Measurements from ENCODE around the gene CYP1B1. TPM values are rescaled to one million over a fixed set of nuclear protein-coding genes. Genes with fewer than 3 reads are reported as not detected.

CYP1B1 gene
- total RNA-seq, 1 donor from 2014 or later, result 12.3 TPM

DNA sequence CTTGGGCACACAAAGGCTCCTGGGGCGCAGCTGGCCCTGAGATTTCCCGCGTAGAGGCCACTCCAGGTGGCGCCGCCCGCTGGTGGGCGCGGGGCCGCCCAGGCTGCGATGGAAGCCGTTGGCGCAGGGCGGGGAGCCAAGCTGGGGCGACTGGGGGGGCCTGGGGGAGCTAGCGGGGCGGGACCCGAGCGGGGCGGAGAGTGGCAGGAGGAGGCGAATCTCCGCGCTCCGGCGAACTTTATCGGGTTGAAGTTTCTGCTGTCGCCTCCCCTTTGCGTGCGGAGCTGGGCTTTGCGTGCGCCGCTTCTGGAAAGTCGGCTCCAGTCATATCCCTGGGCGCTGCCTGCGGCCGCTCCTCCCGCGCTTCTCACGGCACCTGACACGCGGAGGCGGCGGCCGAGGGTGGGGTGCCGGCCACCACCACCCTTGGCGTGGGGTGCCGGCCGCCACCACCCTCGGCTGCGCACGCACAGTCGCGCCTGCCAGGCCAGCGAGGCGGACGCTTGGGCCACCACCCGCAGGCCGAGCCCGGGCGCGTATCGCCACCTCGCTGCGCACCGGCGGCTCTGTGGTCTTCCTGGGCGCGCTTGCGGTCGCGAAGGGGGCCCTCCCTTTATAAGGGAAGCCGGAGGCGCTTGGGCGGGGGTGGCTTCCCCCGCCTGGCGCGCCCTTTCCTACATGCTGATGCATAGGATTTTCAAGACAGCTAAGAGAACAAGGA lies 919 bp upstream of the CYP1B1 start:
- peak; percentile 81 for DNase-seq (ENCODE audit: low spot score)

DNA sequence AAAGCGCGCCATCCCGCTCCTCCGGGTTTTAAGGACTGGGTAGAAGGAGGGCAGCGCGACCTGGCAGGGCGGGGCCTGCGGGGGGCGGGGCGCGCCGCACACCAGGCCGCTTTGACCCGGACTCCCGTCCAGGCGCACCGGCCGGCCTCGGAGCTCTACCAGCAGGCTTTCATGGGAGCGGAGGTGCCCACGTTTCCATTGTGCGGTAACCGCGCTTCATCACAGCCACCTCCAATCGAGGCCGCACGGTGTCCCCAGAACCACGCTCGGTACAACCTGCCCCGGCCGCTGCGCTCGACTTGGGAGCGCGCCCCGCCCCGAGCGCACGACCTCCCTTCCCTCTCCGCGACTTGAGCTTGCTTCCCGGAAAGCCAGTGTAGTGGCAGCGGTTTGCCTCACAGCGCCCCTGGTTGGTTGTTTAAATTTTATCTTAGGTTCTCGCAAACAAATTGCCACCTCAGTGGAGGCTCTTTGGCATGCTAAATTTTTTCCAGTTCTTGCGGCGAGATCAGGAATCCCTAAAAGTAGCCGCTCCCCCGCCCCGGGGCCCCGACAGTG lies 280 bp upstream of the CYP1B1 start:
- DNase-seq (ENCODE audit: low spot score), result peak; percentile 87

DNA sequence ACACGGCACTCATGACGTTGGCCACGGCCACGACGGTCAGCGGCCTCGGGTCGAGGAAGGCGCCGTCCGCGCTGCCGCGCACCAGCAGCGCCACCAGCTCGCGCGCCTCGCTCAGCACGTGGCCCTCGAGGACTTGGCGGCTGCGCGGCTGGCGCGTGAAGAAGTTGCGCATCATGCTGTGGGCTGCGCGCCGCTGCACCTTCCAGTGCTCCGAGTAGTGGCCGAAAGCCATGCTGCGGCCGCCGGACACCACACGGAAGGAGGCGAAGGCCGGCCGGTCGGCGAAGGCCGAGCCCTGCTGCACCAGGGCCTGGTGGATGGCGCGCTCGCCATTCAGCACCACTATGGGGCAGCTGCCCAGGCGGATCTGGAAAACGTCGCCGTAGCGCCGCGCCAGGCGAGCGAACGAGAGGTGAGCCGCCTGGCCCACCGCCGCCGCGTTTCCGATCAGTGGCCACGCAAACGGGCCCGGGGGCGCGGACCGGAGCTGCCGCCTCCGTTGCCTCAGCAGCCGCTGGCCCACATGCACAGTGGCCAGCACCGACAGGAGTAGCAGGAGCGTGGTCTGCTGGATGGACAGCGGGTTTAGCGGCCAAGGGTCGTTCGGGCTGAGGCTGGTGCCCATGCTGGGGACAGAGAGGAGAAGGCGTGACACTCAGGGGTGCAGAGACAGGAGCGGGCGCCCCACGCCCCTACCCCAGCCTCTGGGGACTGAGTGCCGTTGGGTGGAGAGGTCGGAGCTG lies 1.0 kb downstream of the CYP1B1 start:
- DNase-seq (ENCODE audit: low spot score), result no peak

DNA sequence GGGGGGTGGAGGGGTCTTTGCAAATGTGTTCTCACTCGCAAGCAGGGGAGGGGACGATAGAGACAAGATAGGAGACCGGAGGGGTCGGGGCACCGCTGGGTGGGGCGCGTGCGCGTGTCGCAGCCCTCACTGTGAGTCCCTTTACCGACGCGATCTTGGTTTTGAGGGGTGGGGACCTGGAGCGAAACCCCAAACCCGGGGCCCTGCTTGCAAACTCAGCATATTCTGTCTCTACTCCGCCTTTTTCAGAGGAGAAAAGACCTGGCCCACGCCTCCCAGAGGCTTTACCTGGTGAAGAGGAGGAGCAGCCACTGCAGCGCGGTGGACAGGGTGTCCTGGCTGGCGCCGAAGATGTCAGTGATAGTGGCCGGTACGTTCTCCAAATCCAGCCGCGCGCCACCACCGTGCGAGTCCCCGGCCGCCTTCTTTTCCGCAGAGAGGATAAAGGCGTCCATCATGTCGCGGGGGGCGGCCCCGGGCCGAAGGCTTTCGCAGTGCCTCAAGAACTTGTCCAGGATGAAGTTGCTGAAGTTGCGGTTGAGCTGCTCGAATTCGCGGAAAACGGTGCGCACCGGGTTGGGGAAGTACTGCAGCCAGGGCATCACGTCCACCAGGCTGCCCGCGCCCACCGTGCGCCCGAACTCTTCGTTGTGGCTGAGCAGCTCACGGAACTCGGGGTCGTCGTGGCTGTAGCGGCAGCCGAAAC lies 1.7 kb downstream of the CYP1B1 start:
- no peak for DNase-seq (ENCODE audit: low spot score)

DNA sequence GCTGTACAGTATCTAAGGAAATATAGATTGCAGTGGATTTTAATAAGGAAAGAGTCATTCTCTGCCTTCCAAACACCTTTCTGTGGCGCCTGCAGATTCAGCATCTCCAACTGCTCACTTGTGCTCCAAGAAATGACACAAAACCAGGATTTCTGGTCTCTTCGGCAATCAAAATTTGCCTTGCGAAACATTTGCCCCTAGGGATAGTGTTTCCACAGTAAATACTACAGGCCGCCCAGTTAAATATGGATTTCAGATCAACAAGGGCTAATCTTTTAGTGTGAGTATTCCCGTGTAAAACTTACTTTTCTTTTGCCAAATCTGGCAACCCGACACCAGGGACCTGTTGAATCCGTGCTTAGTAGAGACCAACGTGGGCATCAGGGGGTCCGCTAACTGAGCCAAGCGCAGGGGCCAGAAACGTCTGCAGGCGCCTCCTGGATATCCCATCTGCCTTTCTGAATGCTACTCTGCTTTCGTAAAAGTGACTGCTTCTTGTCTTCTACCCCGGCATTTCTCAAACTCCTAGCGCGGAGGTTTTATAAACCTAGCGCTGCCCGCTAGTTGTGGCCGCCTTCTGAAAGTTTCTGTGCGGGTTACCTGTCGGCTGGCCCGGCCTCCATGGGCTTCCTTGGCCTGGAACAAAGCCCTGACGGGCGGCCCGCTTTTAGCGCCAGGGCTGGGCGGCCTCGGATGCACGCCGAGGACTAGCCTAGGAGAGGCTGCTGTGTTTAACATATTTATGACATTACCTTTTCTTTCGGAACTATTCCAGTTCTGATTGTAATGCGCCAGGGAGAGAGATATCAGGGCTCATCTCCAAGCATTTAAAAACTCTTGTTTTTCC lies 2.5 kb downstream of the CYP1B1 start:
- no peak for DNase-seq (ENCODE audit: low spot score)

DNA sequence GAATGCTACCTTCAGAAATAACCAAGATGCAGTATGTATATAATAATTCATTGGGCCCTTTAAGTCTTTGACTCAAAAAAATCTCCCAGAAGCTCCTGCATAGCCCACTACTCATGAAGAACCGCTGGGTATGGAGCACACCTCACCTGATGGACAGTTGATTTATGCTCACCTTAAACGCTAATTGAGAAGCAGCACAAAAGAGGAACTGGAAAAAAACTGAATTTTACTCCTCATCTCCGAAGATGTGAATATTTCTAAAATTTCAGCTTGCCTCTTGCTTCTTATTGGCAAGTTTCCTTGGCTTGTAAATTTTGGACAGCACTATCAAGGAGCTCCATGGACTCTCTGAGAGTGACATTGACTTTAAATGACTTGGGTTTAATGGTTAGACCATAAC lies 5.5 kb downstream of the CYP1B1 start:
- no peak for DNase-seq (ENCODE audit: low spot score)

DNA sequence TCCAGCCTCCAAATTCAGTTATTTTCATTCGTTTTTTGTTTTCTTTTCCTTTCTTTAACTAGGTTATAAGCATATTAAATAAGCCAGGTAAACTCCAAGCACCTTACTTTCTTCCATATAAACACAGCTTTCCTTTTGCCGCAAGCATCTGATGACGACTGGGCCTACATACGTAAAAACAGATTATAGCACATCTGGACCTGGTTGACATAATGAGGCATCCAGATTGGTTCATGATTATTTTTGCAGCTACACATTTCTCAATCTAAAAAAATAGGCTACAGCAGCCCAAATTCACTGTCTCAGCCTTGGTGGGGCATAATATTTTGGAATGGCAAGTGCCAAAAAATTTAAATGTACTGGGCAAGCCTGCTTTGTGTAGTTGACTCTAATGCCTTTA lies 7.7 kb downstream of the CYP1B1 start:
- no peak for DNase-seq (ENCODE audit: low spot score)

DNA sequence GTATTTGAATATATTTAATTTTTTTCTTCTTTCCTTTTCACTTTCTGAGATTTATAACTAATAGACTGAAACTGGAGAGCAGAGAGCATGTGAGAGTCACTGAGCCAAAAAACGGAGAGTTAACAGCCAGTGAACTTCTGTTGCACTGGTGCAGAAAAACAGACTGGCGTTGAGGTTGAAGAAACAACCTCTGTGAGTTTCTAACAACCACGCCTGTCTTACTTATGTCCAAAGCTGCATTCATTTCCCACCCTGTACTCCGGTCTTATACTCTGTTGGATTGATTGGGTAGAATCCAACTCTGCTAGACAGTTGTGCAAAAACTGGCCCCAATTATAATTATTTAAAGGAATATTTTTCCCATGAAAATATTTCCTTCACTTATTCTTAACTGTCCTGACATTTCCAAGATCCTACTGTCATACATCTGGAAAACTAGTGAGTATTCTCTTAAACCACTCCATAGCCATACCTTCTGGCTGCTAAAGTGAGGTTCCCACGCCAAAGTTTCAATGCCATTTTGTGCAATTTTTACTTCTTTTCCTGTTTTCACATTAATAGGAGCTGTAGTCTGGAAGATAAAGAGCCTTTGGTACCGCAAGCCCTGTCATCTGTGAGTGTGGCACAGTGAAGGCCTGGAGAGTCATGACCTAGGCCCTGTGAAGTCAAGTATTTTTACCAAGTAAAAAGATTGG lies 9.4 kb downstream of the CYP1B1 start:
- DNase-seq (ENCODE audit: low spot score), result no peak

DNA sequence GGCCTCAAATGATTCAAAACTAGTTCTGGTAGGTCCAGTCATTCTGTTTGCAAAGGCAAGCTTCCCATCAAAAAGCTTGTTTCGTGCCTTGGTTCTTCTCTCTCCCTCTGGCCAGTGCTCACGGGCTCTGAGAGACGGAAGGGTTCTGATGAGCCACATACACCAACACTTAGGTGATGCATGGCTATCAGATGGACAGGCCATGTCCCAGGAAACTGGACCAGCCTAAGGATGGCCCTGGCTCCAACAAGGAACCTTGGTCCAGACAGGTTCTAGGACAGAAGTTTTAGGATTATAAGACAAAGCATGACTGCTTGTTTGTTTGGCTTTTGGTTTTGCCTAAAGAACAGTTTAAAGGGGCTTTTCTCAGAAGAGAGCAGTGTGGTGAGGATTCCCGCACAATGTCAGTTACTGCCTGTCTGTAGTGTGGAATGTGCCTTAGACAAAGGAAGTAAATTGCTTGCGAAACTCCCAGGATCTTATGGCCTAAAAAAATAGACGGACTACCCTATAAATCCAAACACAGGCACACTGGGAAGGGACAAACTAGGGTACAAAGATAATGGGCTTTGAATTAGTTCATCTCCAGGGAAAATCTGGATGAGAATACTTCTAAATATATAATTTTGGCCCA lies 10.3 kb downstream of the CYP1B1 start:
- no peak for DNase-seq (ENCODE audit: low spot score)

DNA sequence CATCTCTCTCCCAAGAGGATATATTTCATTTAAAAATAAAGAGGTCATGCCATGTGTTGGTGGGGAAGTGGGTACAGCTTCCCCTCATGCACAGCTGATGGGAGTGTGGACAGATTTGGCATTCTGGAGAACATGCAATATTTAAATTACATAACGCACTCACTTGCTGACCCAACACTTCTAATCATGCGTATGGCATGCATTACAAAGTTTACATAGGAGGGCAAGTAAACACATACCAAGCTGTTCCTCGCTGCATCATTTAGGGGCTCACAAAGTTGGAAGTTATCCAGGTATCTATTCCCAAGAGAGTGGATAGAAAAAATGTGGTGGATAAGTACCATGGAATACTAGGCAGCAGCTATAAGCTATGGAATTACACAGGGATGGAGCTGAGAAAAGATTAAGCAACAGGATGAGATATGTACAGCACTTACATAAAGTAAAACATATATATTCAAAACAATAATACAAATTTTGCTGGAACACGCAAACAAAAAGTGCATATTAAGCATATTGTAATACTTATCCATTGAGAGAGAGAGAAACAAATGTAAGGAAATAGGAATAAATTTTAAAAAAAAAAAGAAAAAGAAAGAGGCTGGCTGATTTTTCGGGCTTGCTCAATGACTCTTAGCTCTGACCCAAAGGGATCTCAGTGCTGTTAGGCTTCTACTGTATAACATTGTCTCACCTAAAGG lies 11.0 kb downstream of the CYP1B1 start:
- DNase-seq (ENCODE audit: low spot score), result no peak

DNA sequence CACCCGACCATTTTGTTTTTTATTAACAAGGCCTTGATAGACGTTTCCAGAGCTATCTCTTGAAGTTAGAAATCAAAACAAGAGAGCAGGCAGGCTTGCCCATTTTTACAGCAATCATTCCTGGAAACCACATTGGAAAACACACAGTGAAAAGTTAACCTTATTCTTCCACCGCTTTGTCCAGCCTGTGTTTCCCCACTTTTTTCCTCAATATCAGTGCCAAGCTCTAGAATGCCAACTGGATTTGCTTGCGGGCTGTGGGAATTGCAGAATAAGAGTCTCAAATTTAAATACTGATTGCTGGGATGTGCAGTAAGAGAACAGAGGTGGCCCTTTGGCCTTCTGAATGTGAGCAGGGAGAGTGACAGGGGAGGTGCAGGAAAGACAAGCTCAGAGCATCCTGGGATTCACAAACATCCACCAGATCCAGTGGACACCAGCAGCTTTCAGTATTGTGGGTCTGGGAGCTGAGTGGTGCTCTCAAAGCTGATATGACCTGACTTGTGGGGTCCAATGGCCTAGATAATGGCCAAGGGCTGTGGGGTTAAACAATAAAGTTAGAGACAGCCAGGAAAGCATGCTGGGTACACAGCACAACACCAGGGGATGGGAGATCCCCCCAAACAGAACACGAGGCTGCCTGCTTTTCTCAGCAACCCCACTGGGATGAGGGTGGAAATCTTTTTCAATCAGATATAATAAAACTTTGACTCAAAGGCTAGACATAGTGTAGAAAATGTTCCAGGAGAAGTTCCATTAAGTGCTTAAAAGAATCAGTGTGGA lies 15.5 kb downstream of the CYP1B1 start:
- no peak for DNase-seq (ENCODE audit: low spot score)

DNA sequence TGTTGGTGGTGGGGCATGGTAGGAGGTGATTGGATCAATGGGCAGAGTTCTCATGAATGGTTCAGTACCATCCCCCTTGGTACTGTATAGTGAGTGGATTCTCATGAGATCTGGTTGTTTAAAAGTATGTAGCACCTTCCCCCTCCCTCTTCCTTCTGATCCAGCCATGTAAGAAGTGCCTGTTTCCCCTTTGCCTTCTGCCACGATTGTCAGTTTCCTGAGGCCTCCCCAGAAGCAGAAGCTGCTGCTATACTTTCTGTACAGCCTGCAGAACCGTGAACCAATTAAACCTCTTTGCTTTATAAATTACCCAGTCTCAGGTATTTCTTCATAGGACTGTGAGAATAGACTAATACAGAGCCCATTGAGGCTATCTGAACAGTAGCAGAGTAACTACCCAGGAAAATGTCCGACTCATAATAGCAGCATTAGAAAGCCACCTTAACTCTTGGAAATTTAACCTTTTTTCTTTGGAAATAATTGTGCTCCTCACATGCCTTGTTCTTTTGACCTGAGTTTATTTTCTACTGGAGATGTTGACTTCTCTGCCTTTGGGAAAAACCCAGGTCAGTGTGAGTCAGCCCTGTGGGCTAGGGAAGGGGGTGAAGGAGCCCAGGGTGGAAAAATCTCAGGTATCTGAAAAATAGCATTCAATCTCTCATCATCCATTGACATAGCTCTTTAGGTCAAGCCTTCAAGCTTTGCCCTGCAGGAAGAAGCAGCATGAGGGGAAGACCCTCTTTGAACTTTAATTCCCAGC lies 18.1 kb downstream of the CYP1B1 start:
- no peak for DNase-seq (ENCODE audit: low spot score)

DNA sequence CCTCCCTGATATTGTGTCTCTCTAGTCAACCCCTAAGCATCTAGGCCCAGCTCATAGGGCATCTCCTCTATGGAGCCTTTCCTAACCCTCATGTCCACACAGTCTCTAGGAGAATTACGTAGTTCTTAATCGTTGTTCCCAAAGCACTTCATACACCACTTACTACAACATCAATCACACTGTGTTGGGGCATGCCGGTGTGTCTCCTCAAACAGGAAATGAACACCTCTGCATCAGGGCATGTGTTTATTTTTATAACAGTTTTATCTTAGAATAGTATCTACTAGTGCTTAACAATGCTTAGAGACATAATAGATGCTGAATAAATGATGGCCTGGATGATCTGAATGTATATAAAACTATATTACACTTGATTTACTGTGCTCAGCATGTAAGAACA lies 19.7 kb downstream of the CYP1B1 start:
- no peak for DNase-seq (ENCODE audit: low spot score)

DNA sequence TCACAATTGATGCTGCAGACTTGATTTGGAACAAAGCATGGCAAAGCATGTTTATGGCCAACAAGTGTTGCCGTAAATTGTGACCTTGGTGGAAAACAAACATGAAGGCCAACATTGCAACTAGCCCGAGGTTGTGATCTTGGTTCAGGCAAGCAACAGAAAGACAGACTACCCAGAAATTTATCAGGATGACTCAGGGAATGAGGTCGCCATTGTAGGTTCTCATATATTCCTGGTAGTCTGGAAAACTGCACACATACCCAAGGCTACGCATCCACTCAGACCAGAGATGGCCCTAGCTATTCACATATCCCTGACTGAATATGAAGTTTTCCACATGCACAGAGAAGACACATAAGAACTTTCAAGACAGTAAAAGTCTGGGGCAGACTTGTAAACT lies 30.1 kb downstream of the CYP1B1 start:
- no peak for DNase-seq (ENCODE audit: low spot score)

DNA sequence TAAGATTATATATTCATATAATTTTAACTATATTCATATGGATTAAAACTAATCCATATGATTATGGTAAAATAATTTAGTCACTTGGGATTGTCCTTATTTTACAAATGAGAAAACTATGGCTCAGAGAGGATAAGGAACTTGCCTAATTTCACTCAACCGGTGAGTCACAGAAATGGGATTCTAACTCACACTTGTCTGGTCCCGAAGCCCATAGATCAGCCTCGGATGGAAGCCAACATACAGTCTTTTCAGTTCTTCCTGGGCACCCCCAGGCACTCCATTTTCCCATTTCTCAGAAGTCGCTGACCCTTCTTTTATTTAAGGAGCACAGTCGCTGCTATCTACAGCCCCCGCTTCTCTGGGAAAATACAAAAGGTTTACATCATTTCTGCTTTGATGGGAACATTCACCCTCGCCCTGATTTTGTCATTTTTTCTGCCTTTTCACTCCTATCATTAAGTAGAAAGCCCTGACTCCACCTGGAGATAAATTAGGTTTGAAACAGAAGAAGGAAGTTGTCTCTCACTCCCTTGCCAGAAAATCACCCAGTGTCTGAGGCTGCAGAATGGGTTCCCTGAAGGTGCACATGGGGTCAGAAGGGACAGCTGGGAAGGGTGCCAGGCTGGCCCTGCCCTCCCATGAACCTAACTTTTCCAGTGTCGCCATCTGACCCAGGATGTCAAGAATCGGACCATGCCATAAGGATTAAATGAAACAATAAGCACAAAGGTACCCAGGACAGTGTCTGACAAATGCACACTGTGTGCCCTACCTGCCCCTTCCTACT lies 36.6 kb downstream of the CYP1B1 start:
- DNase-seq (ENCODE audit: low spot score), result no peak

DNA sequence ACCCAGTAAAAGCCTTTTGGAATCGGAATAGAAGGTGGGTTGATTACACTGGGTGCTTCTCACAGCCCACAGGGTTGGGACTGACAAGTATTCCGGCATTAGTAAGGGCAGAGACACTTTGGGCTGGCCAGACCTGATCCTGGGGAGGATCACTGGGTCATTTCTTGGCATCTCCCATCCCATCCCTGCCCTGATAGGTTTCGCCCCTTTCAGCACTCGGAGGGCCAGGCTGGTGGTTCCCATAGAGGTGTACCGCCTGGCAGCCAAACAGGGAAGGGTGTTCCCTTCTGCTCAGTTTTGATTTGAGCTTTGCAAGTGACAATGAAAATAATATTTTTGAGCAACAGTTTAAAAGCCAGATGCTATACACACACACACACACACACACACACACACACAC lies 37.3 kb downstream of the CYP1B1 start:
- no peak for DNase-seq (ENCODE audit: low spot score)
